Panc1 (cell line): ENCODE data around the gene TRPM1. TPM values are rescaled to one million over a fixed set of nuclear protein-coding genes. Genes with fewer than 3 reads are reported as not detected.

Source experiments
- ATAC-seq: fragments of 200-7000 bp; cut with Tn5 transposase; 2 replicates; pipeline ENCODE4 v1.9.1; 2020; ENCODE audit warnings: mild to moderate bottlenecking, moderate library complexity
- BruUV-seq: library from RNA; stranded (reverse); fragments of 400-500 nt; replicated peaks from 2 replicates; lab custom pipeline; 2021; lab: Mats Ljungman, UMichigan
- CTCF ChIA-PET: fragments of 300-600 bp; sonication (Branson Sonifier 250); formaldehyde crosslinking; loops from one replicate; lab custom pipeline; 2022; ENCODE audit warnings: antibody characterized with exemption; lab: Charles Lee
- POLR2A ChIA-PET: fragments of 300-600 bp; sonication (Branson Sonifier 250); formaldehyde crosslinking; loops from one replicate; lab custom pipeline; 2022; ENCODE audit warnings: antibody characterized with exemption; lab: Charles Lee
- DNase-seq: peaks from one replicate; pipeline ENCODE4 v3.0.0-alpha.2; 2010; ENCODE audit warnings: low read depth, low spot score
- H3K27ac ChIP-seq: 2 replicates; pipeline ENCODE4 v1.5.1; 2011; ENCODE audit warnings: mild to moderate bottlenecking, low read length, inconsistent platforms
- H3K27me3 ChIP-seq: fragments of 200-500 bp; sonication (Bioruptor generic); 2 replicates; pipeline ENCODE4 v1.6.0; 2014; ENCODE audit warnings: low read length, inconsistent platforms; ENCODE audit not compliant: control insufficient read depth, insufficient read depth
- H3K36me3 ChIP-seq: fragments of 200-500 bp; sonication (Bioruptor generic); 2 replicates; pipeline ENCODE4 v1.5.1; 2014; ENCODE audit warnings: inconsistent platforms, mild to moderate bottlenecking, low read length, moderate library complexity; ENCODE audit not compliant: control insufficient read depth, insufficient read depth
- H3K4me1 ChIP-seq: 2 replicates; pipeline ENCODE4 v1.5.1; 2011; ENCODE audit warnings: inconsistent platforms, mild to moderate bottlenecking, low read length, moderate library complexity; ENCODE audit not compliant: control insufficient read depth, insufficient read depth
- H3K4me3 ChIP-seq, 2 experiments: 2 replicates each; pipeline ENCODE4 v1.5.1; 2011 to 2012; ENCODE audit warnings: low read depth in 2 of 2, low read length in 2 of 2, mild to moderate bottlenecking in 2 of 2, inconsistent platforms in 1 of 2, moderate library complexity in 1 of 2
- H3K9me3 ChIP-seq: fragments of 200-500 bp; sonication (Bioruptor generic); 2 replicates; pipeline ENCODE4 v1.5.1; 2014; ENCODE audit warnings: low read depth, mild to moderate bottlenecking, inconsistent platforms, low read length, moderate library complexity; ENCODE audit not compliant: control insufficient read depth, insufficient read depth
- POLR2AphosphoS5 ChIP-seq: IDR thresholded peaks from 2 replicates; pipeline ENCODE4 v1.6.1; 2012; ENCODE audit warnings: mild to moderate bottlenecking, low read depth, low read length, moderate library complexity
- REST ChIP-seq, 2 experiments: IDR thresholded peaks; 2 replicates each; pipeline ENCODE4 v1.6.1; 2011 to 2012; ENCODE audit warnings: low read depth in 2 of 2, control low read depth in 1 of 2, low read length in 1 of 2, mild to moderate bottlenecking in 1 of 2, moderate library complexity in 1 of 2; ENCODE audit not compliant: insufficient read depth in 1 of 2
- SIN3A ChIP-seq: IDR thresholded peaks from 2 replicates; pipeline ENCODE4 v1.6.1; 2012; ENCODE audit warnings: low read depth, mild to moderate bottlenecking, low read length, moderate library complexity, borderline replicate concordance; ENCODE audit not compliant: insufficient read depth
- TCF7L2 ChIP-seq: IDR thresholded peaks from 2 replicates; pipeline ENCODE4 v1.6.1; 2011; ENCODE audit warnings: mild to moderate bottlenecking, low read depth, low read length, inconsistent platforms
- in situ Hi-C: cut with HindIII; loops from 2 replicates; pipeline ENCODE4 v1.10.0; 2016; ENCODE audit warnings: low sequenced_read_pairs, low pct_unique_long_range_greater_than_20kb
- intact Hi-C: fragments of 100-400 bp; cut with micrococcal nuclease; formaldehyde crosslinking; loops from one replicate; pipeline ENCODE4 v1.10.0; 2022; ENCODE audit not compliant: unreplicated experiment
- total RNA-seq: library from RNA; stranded (reverse); gene quantifications from one replicate; pipeline ENCODE4 v1.2.1, GENCODE V29; 2021; ENCODE audit not compliant: unreplicated experiment
- TF ChIP-seq, protein P1 (sequence below): fragments of 450-650 bp; IDR thresholded peaks from 2 replicates; pipeline ENCODE4 v1.5.1; 2017; ENCODE audit warnings: mild to moderate bottlenecking

TRPM1 gene
- total RNA-seq, 1 experiment from 2014 or later: not detected

DNA sequence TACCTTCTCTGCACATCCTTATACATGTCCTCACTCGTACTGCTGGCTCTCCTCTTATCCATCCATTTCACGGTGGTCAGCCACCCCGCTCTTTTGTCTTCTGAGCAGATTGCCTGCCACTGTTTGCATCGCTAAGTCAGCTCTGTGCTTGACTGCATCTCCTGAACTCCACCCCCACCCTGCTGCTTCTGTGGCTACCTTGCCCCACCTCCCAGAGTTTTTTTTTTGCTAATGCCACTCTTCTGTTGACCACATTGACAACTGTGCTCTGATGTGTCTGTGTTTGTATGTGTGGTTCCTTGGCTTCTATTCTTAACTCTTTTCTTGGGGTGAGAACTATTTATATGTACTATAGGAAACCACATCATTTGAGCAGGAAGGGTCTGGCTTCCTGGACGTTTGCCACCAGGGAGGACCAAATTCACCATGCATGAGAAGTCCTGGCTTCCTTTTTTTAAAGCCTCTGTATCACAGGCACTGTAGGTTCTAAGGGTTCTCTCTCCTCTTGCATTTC is 97.2 kb downstream of the TRPM1 start:
- ATAC-seq: no peak
- TF ChIP-seq, protein P1, sequence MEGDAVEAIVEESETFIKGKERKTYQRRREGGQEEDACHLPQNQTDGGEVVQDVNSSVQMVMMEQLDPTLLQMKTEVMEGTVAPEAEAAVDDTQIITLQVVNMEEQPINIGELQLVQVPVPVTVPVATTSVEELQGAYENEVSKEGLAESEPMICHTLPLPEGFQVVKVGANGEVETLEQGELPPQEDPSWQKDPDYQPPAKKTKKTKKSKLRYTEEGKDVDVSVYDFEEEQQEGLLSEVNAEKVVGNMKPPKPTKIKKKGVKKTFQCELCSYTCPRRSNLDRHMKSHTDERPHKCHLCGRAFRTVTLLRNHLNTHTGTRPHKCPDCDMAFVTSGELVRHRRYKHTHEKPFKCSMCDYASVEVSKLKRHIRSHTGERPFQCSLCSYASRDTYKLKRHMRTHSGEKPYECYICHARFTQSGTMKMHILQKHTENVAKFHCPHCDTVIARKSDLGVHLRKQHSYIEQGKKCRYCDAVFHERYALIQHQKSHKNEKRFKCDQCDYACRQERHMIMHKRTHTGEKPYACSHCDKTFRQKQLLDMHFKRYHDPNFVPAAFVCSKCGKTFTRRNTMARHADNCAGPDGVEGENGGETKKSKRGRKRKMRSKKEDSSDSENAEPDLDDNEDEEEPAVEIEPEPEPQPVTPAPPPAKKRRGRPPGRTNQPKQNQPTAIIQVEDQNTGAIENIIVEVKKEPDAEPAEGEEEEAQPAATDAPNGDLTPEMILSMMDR: no peak
- no peak for TF ChIP-seq POLR2AphosphoS5
- no peak for TF ChIP-seq SIN3A
- no peak for TF ChIP-seq TCF7L2
- no peak for TF ChIP-seq REST (IDR thresholded peaks at IDR 0.05; ENCODE audit: insufficient read depth in 1 of 2, low read depth in 2 of 2, low read length in 1 of 2)
- peaks cover 7% of the 10 kb centered on the region for H3K27me3 ChIP-seq
- ChIA-PET CTCF (no interaction called here), POLR2A (no interaction called here)
- H3K9me3 ChIP-seq: no peaks in the 10 kb centered on the region
- no peak overlapping the region for H3K27ac ChIP-seq
- no peaks in the 10 kb centered on the region for H3K36me3 ChIP-seq
- intact Hi-C loops (no loop called here), in situ Hi-C loops (no loop called here)
- H3K4me3 ChIP-seq: no peak overlapping the region
- no peak for DNase-seq
- no peaks in the 10 kb centered on the region for H3K4me1 ChIP-seq
- BruUV-seq: no TSS peak

DNA sequence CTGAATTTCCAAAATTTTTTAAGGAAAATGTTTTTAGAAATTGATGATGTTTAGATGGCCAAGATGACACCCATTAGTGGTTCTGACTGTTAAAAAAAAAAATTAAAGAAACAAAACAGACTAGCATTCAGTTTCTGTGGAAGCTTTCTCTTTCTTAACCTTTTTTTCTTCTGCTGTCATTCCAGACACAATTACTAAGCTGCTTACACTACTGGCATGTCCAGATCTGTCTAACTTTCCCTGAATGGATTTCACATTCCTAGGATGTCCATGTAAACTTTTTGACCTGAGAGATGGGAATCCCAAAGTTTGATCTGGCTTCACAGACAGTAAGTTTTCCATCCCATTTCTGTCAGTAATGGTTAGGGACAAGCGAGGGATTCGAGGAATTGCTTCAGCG is 99.8 kb downstream of the TRPM1 start:
- no peaks in the 10 kb centered on the region for H3K36me3 ChIP-seq
- ChIA-PET POLR2A (no interaction called here), CTCF (no interaction called here)
- no peaks in the 10 kb centered on the region for H3K4me1 ChIP-seq
- no peak for DNase-seq
- no peak for ATAC-seq
- in situ Hi-C loops: no loop called here
- BruUV-seq: no TSS peak
- no peak overlapping the region for H3K4me3 ChIP-seq
- TF ChIP-seq TCF7L2 (no peak), SIN3A (no peak), POLR2AphosphoS5 (no peak), REST (IDR thresholded peaks at IDR 0.05; ENCODE audit: insufficient read depth in 1 of 2, low read depth in 2 of 2, low read length in 1 of 2) (no peak)
- TF ChIP-seq, protein P1: no peak
- intact Hi-C loops: no loop called here
- H3K27ac ChIP-seq: no peak overlapping the region
- H3K9me3 ChIP-seq: no peaks in the 10 kb centered on the region
- peaks cover 7% of the 10 kb centered on the region for H3K27me3 ChIP-seq
